Fibroblast of the conjunctiva (primary cell): Measurements from ENCODE around the gene ZC3H11A.
A peak's percentile ranks its signal among the peaks of the same experiment; 100 is the strongest.
"Not testable (repeated sequence)": the region's sequence is repeated elsewhere in the genome, so short reads cannot be mapped to it uniquely, and the experiment has no call there.

Experiments used
- DNase-seq: peaks from one replicate; pipeline ENCODE4 v3.0.0-alpha.2; 2010; ENCODE audit warnings: low read depth

The ZC3H11A gene

DNA sequence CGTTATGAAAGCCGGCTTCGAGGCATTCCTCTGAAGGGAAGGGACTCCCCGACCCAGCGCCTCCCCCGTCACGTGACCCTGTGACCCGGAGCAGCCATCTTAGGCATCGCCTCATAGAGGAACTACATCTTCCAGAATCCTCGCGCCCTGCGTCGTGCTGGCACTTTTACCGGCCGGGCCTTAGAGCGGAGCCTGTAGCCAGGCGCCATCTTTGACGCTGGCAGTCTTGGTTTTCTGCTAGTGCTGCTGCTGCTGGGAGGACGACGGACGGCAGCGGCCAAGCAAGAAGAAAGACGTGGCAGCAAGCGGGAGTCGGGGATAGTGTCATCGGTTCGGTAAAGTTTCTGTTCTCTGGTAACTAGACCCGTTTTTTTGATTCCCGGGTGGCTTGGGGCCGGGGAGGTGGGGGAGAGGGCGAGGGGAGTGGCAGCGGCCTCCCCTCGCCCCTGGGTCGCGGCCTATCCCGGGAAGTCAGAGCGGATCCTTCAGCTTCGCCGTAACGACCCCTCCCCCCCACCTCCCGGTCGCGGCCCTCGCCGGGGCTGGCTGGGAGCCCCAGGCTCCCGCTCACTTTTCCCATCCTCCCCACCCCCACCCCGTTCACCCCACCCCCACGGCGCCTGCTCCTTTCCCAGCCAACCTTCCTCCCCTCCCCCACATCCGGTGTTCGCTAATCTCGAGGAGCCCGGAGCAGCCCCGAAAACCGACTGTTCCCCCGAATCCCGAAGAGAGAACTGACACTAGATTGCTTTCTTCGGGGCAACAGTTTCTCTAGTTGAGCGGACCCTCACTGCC is at the start of gene ZC3H11A, which contains the start of gene ZBED6:
Gene ZC3H11A, plus strand, starts transcription at position 183 of the 795 bp plus-strand sequence. CDS start 21,448 bp downstream, outside the sequence.
Gene ZBED6, plus strand, starts transcription at position 183 of the 795 bp plus-strand sequence. CDS start 1,900 bp downstream, outside the sequence.
- peak; percentile 97 for DNase-seq

DNA sequence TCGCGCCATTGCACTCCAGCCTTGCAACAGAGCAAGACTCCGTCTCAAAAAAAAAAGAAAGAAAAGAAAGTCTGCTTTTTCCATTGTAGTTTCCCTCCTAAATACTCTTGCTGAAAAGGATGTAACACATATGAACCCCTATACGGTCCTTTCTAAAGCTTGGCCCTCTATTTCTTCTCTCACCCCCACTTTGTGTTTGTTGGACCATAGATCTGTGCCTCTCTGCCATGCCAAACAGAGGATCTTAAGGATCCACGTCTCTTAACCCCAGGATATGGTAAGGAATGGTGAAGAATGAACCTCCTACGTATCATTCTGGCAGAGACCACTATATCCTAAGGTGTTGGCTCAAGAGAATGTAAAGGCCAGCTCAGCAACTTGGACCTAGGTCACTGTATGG is 49.1 kb upstream of the ZC3H11A start:
- DNase-seq, result no peak

DNA sequence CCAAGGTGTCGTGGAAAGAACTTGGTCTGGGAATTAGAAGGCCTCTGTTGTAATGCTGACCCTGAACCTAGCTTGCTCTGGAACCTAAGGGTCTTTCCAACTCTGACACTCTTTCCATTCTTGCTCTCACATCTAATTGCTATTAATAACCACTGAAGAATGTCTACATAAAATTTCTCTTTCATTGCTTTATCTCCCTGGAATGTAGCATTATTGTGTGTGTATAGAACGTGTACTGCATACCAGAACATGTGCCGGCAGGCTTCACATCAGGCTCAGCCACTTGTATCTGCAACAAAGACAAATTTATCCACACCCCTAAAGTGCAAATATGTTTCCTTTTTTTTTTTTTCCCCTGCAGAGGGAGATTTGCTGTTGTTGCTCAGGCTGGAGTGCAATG is 44.4 kb upstream of the ZC3H11A start:
- no peak for DNase-seq

- DNase-seq, result not testable (repeated sequence)
Measured at GRCh38 chr1:203751618-203752361, 43.6 kb upstream of the ZC3H11A start.

- no peak for DNase-seq
Measured at GRCh38 chr1:203754455-203754864, 41.0 kb upstream of the ZC3H11A start.

DNA sequence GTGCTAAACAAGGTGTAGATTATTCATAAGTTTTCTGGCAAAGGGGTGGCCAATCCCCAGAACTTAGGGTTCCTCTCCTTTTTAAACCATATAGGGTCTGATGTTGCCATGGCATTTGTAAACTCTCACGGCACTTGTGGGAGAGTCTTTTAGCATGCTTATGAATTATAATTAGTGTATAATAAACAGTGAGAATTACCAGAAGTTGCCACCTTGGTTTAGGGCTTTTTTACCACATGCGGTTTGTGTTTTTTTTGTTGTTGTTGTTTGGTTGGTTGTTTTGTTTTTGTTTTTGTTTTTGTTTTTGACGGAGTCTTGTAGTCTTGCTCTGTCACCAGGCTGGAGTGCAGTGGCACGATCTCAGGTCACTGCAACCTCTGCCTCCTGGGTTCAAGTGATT is 39.4 kb upstream of the ZC3H11A start:
- DNase-seq, result no peak

GRCh38 chr1:203758749-203759148 is 36.7 kb upstream of the ZC3H11A start:
- DNase-seq, result not testable (repeated sequence)

GRCh38 chr1:203760506-203760905 is 34.9 kb upstream of the ZC3H11A start:
- DNase-seq, result no peak

DNA sequence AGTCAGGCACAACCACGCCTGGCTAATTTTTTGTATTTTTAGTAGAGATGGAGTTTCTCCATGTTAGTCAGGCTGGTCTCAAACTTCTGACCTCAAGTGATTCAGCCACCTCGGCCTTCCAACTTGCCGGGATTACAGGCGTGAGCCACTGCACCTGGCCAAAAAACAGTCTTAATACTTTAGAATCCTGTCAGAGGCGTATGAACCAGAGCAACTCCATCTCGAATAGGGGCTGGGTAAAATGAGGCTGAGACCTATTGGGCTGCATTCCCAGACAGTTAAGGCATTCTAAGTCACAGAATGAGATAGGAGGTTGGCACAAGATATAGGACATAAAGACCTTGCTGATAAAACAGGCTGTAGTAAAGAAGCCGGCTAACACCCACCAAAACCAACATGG is 33.5 kb upstream of the ZC3H11A start:
- DNase-seq, result not testable (repeated sequence)

DNA sequence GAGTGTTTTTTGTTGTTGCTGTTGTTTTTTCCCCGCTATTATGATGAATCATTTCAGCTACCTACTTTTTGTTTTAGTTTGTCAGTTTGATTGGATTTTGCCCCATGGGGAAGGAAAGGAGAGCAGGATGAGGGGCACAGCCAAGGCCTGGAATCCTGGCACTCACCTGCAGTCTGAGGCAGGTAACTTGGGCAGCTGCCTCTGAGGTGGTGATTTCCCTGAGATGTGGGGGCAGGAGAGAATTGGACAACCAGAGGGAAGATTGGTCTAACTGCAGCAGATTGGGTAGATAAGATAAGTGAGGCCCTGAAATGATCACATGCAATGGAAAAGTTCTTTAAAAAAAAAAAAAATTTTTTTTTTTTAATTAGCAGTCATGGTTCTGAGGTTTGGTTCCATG is 31.9 kb upstream of the ZC3H11A start:
- no peak for DNase-seq

DNA sequence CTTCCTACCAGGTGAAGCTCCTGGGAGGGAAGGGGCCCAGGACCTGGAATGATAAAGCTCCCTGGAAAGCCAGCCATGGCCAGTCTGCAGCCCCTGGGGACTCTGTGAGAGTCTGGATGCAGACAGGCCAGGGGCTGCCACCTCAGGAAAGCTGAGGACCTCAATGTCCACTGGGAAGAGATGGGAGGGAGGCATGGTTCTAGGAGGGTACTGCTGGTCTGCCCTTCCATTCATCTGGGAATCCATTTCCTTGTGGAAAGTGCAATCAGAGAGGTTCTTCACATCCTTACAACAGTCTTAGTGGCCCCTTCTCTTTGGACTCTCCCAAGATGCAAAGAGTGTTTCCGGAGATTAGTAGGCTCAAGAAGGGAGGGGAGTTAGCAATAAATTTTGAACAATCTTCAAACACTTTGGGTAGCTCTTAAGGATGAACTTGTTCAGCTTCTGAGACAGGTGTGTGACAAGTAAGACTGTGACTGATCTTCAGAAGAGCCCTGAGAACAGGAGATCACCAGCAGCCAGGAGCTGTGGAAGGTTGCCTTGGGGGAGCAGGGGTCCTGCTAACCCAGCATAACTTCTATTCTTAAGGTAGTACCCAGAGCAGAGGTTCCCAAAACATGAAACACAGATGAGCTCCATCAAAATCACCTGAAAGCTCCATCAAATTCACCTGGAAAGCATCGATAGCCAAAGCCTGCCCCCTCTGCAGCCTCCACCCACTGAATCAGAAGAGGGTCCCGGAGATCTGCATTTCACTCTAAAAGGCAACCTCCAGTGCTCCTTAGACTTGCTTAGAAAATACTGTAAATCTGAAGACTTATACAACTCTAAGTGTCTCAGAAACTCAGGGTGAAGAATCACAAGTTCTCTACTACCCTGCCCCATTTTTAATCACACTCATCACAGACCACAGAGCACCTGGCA is 31.1 kb upstream of the ZC3H11A start:
- no peak for DNase-seq

- no peak for DNase-seq
Measured at GRCh38 chr1:203765029-203765837, 30.2 kb upstream of the ZC3H11A start, which contains the start of gene LAX1. TSS of gene LAX1 (plus strand) at chr1:203765183. CDS start at chr1:203765566, 383 bp downstream.

GRCh38 chr1:203768256-203768655 is 27.2 kb upstream of the ZC3H11A start:
- no peak for DNase-seq

GRCh38 chr1:203769505-203770343 is 25.7 kb upstream of the ZC3H11A start:
- peak; percentile 83 for DNase-seq

GRCh38 chr1:203771901-203772301 is 23.5 kb upstream of the ZC3H11A start:
- DNase-seq, result no peak

GRCh38 chr1:203772836-203773235 is 22.6 kb upstream of the ZC3H11A start:
- no peak for DNase-seq

- no peak for DNase-seq
Measured at GRCh38 chr1:203776636-203777035, 18.8 kb upstream of the ZC3H11A start.

GRCh38 chr1:203777596-203777995 is 17.8 kb upstream of the ZC3H11A start:
- no peak for DNase-seq

- no peak for DNase-seq
Measured at GRCh38 chr1:203778146-203778545, 17.3 kb upstream of the ZC3H11A start.

DNA sequence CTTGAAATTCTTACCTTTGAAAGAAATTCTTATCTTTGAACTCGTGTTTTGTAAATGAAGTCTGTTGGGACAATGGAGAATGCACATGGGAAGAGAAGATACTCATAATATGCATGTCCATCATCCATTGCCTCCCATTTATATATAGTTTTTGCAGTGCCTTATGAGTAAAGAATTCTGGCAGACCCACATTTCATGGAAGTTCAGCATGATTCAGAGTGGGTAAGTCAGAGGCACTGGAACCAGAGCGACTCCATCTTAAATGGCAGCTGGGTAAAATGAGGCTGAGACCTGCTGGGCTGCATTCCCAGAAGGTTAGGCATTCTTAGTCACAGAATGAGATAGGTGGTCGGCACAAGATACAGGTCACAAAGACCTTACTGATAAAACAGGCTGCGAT is 16.6 kb upstream of the ZC3H11A start:
- DNase-seq, result no peak
